ENCODE data around the gene INPP5D.
A peak's percentile ranks its signal among the peaks of the same experiment; 100 is the strongest.
"Not testable (repeated sequence)": the region's sequence is repeated elsewhere in the genome, so short reads cannot be mapped to it uniquely, and the experiment has no call there.

Gene INPP5D

DNA sequence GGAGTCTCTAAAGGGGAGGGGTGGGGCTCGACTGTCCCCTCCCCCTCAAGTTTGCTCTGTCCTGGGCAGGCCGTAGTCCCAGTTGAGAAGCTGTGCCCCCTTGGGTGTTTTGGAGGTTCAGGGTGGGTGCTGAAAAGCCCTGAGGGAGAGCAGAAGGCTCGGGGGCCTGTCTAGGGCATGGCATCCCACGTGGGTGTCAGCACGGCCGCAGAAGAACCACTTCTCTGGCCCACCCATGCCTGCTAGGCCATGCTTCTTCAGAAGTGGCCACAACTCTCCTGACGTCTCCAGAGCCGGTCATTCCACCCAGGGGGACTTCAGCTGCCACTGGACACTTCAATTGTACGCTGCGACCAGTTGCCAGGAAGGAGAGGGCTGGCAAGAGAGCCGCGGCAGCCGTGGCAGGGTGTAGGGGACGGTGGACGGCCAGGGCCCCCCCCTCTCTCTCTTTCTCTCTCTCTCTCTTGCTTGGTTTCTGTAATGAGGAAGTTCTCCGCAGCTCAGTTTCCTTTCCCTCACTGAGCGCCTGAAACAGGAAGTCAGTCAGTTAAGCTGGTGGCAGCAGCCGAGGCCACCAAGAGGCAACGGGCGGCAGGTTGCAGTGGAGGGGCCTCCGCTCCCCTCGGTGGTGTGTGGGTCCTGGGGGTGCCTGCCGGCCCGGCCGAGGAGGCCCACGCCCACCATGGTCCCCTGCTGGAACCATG, at the start of gene INPP5D:
INPP5D (plus strand) TSS at position 546 of the 704 bp plus-strand sequence; CDS start at position 683, 137 bp downstream.
- peak; percentile 87 to 89 for DNase-seq

DNA sequence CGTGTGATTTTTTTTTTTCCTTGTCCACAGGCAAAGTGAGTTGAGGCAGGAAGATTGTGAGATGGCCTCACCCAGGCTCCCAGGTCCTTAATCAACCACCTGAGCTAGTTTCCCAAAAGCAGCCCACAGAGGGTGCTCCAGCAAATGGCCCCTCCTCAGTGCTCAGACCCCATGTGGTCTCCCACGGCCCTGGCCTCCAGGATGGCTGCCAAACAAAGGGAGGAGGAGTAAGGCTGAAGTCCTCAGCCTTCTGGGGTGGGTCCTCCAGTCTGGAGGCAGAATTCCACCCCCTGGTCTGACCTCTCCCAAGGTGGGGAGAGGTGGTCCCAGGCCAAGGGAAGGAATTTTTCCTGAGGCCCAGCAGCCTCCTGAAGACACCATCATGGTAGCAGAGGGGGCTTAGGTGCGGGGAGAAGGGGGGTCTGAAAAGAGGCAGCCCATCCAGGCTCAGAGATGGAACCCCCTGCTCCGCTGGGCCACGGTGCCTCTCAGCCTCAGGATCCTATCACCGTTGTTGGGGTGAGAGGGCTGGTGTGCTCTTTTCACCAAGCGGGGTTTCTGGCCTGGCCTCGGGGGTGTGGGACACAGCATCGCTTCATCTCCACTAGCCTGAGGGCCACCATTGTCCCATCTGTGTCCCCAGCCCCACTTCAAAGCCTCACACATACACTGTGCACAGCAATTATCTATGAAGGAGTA, 49.4 kb upstream of the INPP5D start:
- DNase-seq: no peak

DNA sequence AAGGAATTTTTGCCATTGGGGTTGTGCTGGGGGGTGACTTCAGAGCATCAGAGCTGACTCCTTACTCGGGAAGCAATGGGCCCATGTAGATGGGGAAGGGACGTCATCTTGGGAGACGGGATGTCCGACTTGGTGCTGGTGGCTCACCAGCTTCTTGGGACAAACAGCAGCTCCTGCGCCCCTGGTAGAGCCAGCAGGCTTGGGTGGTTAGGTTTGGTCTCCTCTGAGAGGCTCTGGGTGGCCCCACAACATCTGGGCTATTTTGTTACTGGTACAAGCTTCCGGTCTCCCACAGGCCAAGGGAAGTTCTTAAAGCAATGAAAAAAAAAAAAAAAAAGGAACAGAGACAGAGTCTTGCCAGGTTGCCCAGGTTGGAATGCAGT, 48.9 kb upstream of the INPP5D start:
- no peak for DNase-seq

DNA sequence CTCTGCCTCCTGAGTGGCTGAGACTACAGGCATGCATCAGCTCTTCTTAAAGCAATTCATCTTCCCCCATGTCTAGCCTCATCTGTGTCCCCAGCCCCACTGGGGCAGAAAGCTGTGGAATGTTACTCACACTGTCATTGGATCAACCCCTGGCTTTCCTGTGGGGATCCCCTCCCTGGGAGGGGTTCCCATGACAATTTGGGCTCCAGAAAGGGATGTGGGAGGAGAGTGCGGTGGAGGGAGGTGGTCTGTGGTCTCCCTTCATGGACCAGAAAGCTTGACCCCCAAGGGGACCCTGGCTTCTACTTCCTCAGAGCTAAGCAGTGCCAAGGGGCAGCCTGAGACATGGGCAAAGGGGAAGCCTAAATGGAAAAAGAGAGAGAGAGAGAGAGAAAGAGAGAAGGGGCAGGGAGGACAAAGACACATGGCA, 48.4 kb upstream of the INPP5D start:
- no peak for DNase-seq

DNA sequence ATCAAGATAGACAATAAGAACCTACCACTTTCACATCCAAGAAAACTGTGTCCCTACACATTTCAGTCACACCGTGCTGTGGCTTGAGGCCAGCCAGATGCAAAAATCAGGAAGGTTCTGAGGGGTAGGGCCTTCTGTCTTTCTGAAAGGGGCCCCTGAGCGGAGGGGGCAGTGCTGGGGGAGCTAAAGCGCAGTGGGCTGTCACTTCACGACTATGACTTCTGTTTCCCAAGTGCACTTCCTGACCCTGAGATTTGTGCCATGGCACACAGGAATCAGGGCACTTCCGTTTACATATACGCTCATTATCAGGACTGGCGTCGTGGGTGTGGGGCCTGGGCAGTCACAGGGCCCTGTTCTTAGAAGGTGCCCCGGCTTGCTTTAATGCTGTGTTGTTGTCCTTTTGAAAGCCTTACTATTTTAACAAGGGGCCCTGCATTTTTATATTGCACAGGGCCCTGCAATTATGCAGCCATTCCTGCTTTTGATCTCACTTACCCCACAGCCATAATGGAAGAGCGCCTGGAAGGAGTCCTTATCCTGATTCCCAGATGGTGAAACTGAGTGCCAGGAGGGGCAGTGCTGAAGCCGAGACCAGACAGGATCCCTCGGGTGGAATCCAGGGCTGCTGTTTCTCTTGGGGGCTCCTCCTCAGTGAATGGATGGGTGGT, 47.7 kb upstream of the INPP5D start:
- no peak for DNase-seq

DNA sequence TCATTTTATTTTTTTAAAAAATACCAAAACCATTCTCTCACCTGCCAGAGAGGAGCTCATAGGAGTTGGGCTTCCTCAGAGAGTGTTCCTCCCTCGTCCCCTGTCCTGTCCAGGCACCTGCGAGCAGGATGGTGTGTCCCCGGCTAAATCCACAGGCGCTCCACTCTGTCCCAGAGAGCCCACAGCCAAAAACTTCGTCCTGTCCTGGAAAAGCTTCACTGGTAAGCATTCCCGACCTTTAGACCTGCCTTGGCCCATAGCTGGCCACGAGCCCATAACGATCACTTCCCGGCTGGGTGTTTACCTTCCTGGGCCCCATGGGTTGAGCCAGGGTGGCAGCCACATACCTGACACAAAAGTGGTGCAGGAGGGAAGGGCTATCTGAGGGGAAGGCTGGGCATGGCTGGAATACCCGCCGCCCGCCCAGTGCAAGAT, 47.1 kb upstream of the INPP5D start, which contains the start of gene NGEF:
NGEF (minus strand) TSS at position 230 of the 435 bp plus-strand sequence. CDS start 38,366 bp downstream, outside the sequence.
- DNase-seq: no peak

DNA sequence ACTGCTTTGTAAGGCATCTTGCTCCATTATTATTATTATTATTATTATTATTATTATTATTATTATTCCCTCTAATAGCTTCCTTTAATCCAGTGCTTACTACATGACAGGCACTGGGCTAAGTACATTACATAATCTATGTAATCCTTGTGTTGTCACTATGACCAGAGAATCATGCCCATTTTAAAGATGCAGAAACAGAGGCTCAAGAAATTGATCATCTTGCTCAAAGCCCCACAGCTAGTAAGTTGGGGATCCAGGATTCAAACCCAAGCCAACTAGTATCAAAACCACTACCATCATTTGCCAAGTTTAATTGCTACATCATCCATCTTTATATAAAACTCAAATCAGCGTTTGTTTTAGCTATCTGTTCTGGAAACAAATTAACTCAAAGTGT, 46.5 kb upstream of the INPP5D start:
- no peak for DNase-seq

DNA sequence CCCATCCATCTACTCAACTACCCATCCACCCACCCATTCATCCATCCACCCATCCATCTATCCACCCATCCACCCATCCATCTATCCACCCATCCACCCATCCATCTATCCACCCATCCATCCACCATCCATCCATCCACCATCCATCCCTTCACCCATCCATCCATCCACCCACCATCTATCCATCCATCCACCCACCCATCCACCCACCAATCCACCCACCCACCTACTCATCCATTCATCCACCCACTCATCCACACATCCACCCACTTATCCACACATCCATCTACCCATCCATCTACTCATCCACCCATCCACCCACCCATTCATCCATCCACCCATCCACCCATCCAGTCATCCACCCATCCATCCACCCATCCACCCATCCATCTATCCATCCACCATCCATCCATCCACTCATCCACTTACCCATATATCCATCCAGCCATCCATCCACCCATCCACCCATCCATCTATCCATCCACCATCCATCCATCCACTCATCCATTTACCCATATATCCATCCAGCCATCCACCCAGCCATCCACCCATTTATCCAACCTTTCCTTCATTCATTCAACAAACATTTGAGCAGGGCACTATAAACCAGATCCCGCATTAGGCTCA, 45.0 kb upstream of the INPP5D start:
- no peak for DNase-seq

DNA sequence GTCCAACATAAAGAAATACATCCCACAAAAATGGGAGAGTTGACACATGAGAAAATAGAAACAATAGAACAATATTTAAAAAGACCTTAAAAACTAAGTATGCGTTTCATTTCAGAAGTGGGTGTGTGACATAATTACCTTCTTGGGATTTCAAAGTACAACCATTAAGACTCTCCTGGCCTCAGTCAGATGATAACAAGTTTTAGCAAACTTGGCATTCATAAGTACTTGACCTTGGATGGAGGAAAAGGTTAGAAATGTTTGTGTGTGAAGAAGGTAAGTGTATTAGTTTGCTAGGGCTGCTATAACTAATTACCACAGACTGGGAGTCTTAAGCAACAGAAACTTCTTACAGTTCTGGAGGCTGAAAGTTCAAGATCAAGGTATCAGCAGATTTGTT, 42.2 kb upstream of the INPP5D start:
- DNase-seq: no peak

DNA sequence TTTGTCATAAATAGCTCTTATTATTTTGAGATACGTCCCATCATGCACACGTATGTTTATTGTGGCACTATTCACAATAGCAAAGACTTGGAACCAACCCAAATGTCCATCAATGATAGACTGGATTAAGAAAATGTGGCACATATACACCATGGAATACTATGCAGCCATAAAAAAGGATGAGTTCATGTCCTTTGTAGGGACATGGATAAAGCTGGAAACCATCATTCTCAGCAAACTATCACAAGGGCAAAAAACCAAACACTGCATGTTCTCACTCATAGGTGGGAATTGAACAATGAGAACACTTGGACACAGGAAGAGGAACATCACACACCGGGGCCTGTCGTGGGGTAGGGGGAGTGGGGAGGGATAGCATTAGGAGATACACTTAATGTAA, 40.5 kb upstream of the INPP5D start:
- DNase-seq: not testable (repeated sequence)

DNA sequence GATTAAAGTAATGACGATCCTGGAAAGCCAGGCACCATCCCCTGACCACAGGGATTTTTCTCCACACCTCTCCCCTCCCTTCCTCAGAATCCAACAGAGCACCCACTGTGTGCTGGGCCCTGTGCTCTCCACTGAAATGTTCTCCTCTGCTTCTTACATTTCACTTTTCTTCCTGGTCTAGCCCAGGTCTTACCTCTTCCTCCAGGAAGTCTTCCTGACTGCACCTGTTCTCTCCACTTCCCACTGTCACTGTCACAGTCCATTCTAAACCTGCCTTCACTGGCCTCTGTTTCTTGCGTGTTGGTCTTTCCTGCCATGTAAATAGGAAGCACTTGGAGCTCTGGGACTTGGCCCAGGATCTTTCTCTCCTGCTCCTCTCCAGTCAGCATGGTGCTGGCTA, 39.7 kb upstream of the INPP5D start:
- no peak for DNase-seq

DNA sequence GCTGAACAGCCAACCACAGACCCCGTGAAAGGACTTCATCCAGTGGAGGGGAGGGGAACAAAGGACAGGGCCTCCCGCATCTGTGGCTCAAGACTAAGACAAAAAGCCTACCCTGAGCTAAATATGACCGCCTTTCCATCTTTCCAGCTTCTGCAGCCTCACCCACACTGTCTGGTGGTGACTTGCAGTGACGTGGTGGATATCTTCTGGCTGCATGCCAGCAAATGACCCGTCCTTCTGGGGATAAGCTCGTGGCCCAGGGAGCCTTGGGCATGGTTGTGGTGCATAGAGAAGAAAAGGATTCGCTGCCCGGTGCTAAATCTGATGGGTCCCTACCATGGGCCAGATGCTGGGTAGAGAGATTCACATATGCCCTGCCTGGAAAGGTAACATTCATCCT, 38.4 kb upstream of the INPP5D start:
- DNase-seq: no peak

DNA sequence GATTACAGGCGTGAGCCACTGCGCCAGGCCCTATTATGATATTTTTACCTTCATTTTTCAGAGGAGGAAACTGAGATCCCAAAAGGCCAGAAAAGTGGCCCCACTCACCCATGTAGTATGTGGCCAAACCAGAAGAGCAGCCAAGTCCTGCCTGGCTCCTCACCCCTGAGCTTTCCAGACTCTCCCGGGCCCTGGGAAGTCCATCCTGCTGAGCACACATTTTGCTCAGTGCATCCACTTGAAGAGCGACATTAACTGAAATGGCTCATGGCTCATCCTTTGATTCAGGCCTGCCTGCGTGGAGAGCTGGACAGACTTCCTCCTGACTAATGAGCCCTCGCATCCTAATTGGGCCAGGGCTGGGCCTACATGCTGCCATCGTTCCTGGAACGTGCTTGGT, 37.6 kb upstream of the INPP5D start:
- DNase-seq: no peak

DNA sequence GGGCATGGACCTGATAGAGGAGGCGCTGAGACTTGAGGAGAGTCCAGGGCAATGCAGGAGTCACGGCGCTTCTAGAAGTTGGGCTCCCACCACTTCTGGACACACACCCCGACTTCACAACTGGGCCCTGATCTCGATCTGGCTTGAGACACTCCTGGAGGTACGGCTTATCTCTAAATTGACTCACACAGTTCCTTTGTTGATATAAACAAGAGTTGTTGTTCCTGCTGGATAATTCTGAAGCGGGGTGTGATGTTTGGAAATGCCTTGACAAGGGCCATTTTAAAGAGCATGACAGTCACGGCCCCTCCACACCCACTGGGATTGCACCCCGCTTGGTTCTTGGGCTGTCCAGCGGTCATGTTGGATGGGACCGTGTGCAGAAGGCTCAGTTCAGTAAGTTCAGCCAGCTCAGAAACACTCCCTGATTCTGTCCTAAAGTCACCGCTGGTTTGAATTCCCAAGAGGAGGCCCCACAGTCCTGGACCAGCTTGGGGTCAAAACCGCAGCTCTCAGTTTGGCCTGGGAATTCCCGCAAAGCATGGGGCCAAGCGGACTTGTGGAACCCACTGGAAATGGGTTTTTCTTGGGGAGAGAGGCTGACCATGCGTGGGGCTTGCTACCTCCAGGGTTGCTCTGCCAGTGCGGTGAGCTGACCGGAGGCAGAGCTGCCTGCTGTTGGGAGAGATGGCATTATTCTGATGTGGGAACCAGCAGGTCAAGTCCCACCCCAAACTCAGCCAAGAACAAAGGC, 37.0 kb upstream of the INPP5D start:
- no peak for DNase-seq

DNA sequence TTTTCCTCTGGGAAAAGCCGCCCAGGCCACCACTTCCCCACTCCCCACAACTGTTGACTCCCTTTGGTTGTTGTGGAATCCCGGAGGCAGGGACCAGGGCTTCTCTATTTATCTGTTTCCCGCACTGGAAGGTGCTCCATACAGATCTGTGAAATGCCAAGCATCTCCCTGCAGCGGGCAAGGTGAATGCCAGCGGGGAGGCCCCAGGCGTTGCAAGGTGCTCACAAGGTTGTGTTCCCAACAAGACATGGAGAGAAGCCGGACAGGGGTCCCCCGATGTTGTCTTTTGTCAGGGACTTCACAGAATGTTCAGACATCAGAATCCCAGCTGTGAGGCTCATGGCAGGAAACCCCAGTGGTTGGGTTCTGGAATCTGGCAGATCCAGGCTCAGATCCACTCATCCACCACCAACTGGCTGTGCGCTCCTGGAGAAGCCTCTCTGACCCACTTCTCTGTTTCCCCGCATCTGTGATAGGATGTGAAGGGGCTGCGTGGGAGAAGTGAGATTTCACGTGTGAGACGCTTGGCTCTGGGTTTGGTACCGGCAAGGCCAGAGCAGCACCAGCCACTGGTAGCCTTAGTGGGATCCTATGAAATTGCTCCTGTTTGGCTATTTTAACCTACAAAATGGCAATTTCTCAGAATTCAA, 36.3 kb upstream of the INPP5D start:
- DNase-seq: no peak

DNA sequence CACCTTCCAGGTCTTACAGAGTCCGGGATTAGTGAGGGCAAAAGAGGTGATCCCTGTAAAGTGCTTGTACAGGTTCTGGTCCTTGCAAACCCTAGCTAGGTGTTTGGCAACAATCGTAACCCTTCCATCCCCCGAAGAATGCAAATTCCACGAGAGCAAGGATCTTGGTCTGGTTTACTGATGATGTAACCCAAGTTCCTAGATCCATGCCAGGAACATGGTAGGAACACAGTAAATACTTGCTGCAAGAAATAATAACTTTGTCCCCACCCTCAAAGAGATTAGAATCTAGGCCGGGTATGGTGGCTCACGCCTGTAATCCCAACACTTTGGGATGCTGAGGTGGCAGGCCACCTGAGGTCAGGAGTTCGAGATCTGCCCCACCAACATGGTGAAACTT, 34.4 kb upstream of the INPP5D start:
- no peak for DNase-seq

DNA sequence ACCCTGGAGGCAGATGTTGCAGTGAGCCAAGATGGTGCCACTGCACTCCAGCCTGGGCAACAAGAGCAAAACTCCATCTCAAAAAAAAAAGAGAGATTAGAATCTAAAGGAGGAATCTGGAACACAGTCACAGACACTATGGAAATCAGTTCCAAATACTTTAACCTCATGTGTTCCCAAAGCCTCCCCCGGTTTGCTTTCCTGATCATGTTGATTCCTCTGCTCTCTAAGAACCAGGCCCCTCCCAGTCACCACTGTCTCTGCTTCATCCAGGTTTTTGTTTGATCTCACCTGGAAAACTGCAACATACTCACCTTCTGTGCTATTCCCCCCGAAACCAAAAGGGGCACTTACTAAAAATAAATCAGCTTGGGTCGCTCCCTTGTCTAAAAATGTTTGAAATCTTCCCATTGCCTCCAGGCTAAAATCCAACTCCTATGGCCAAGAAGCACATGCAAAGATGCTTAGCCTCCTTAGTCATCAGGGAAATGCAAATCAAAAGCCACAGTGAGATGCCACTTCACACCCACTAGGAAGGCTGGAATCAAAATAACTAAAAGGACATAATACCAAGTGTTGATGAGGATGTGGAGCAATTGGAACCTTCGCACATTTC, 33.8 kb upstream of the INPP5D start:
- no peak for DNase-seq

DNA sequence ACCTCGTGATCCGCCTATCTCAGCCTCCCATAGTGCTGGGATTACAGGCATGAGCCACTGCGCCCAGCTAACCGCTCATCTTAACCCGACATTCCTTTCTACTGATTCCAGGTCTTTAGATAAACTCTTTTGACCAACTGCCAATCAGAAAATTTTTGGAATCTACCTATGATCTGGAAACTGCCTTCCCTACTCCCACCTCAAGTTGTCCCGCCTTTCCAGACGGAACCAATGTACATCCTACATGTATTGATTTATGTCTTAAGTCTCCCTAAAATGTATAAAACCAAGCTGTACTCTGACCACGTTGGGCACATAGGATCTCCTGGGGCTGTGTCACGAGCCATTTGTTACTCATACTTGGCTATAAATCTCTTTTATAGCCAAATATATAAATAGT, 30.8 kb upstream of the INPP5D start:
- no peak for DNase-seq

DNA sequence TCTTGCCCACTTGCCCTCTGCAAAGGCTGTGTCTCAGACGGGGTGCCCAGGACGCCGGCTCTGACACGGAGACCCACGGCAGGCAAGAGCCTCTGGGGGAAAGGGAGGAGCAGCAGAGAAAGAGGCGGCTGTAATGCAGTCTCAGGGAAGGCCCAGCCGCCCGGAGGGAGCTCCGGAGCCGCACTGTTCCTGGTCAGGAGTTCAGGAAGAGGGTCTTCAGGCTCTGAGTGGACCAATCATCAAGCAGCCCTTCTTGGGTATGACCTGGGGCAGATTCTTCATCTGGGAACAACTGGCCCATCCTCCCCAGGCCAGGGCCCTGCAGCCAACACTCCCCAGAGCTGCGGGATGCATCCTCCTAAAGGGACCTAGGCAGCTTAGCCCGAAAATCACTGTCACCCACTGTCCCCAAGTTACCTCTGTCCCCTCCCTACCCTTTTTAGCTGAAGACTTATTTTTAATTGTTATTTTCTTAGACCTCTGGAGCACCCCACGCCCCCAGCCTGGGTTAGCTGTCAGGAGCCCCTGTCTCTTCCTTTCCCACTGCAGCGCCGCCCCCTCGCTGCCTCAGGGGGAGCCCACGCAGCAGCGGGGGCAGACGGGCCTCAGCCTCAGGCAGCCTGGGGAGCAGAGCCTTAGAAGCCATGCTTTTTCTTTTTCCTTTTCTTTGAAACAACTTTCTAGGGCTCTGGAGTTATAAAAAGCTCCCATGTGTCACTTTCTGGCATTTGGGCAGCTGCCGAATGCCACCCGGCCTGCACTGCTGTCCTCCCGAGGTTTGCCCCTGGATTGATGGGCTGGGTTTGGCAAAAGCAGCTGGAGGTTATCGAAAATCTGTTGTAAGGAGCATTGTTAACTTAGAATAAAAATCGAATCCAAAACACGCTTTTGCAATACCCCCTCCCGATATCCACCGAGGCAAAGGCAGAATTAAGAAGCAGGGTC, 28.3 kb upstream of the INPP5D start:
- DNase-seq: no peak

DNA sequence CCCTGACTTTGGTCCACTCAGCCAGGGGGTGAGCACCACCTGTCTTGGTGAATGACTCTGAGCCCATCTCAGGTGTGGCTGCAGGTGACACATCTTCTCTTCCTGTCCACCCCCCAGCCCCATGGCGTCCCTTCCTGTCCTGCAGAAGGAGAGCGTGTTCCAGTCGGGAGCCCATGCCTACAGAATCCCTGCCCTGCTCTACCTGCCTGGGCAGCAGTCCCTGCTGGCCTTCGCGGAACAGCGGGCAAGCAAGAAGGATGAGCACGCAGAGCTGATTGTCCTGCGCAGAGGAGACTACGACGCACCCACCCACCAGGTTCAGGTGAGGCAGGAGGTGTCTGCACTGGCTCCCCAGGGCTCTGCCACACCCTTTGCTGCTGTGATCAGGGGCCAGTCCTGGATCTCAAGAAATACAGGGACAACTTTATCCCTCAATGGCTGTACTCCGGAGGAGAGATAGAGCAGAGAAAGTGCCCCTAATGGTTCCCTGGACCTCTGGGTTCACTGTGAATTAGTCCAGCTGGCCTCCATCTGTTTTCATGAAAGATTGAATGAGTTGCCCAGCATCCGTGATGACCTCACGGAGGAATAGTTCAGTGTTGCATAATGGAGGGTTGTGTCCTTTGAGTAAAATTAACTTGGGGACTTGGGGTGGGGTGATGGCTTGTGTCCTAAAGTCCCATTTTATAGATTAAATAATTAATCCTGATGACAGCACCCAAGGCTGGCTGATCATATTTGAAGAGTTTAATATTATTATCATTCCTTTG, 27.4 kb upstream of the INPP5D start, which contains the start of gene NEU2:
NEU2 (plus strand) TSS at position 122 of the 770 bp plus-strand sequence; CDS start at position 122, 0 bp downstream.
- DNase-seq: no peak

All from CD4-positive, alpha-beta T cell treated with Interferon alpha-2 for 1 hour (primary cell).